ENCODE results near the gene PCK2. TPM values are rescaled to one million over a fixed set of nuclear protein-coding genes. Genes with fewer than 3 reads are reported as not detected.

Gene PCK2
- total and polyA plus RNA-seq, 2 of the 13 experiments (the other 11 are each of a cell fraction or from before 2014, with no cell fraction given): 129 to 272 TPM

GRCh38 chr14:24070285-24071143 is 23.6 kb upstream of the PCK2 start:
- DNase-seq (ENCODE audit: low spot score) (no peak), ATAC-seq (no peak), FAIRE-seq (no peak)
- Histone ChIP-seq H3K9me3 (ENCODE audit: low read length) (no peaks in the 10 kb centered on the region), H2AFZ (ENCODE audit: low read length) (no peak overlapping the region), H3K4me3 (replicated peaks in 1 of 3; ENCODE audit: insufficient read depth in 1 of 3, low read depth in 2 of 3, low read length in 3 of 3) (no peak overlapping the region), H3K79me2 (ENCODE audit: insufficient read depth, low read length) (no peaks in the 10 kb centered on the region), H3K4me1 (ENCODE audit: insufficient read depth, low read length) (peaks cover 49% of the 10 kb centered on the region), H3K27ac (ENCODE audit: extremely low read length, insufficient read depth, low read length) (no peak overlapping the region), H3K36me3 (replicated peaks in 1 of 2; ENCODE audit: control insufficient read depth in 1 of 2, insufficient read depth in 2 of 2, low read length in 2 of 2) (no peaks in the 10 kb centered on the region), H3K9ac (ENCODE audit: insufficient read depth, low read depth, low read length) (no peak overlapping the region), H3K4me2 (ENCODE audit: low read depth, low read length) (no peak overlapping the region), H4K20me1 (ENCODE audit: insufficient read depth, low read length) (no peaks in the 10 kb centered on the region), H3K27me3 (ENCODE audit: control insufficient read depth in 1 of 2, insufficient read depth in 2 of 2, low read length in 2 of 2) (peaks cover 16 to 59% of the 10 kb centered on the region in 2 experiments; a peak in 4 of 5 replicates)
- 54% methylated on average over 10 of the region's 10 CpGs for WGBS (ENCODE audit: low lambda C conversion rate)
- intact Hi-C loops (cut with micrococcal nuclease; ENCODE audit: unreplicated experiment): no loop called here
- peak; percentile 50 for TF ChIP-seq SP4 (CRISPR knock-in tag; IDR thresholded peaks at IDR 0.05)
- peak; percentile 37; the same call in 1 of the 2 replicates for TF ChIP-seq CREB1 (IDR thresholded peaks at IDR 0.05)
- TF ChIP-seq CREB1 (CRISPR knock-in tag; IDR thresholded peaks at IDR 0.05): no peak
- TF ChIP-seq IKZF1 (IDR thresholded peaks at IDR 0.05): no peak
- 0 out of 2 replicates have a peak, but pooled peaks have one; percentile 31 for TF ChIP-seq ZNF143 (CRISPR knock-in tag; IDR thresholded peaks at IDR 0.05)
- POLR2A ChIA-PET: interaction anchor here (0.8 to 8.3 kb wide), 6 partner anchors 8 to 44 kb away, joined by 3 to 68 read pairs (median 3); partner anchors contain the start of genes DCAF11, NRL and PCK2
- CTCF ChIA-PET (ENCODE audit: low intra/inter-chr PET ratio, low total read pairs): no interaction called here
- no TSS peak for BruUV-seq (replicated peaks)
- in situ Hi-C loops (cut with HindIII; ENCODE audit: extremely low pct_ligation_motif_present, low pct_unique_long_range_greater_than_20kb): no loop called here

DNA sequence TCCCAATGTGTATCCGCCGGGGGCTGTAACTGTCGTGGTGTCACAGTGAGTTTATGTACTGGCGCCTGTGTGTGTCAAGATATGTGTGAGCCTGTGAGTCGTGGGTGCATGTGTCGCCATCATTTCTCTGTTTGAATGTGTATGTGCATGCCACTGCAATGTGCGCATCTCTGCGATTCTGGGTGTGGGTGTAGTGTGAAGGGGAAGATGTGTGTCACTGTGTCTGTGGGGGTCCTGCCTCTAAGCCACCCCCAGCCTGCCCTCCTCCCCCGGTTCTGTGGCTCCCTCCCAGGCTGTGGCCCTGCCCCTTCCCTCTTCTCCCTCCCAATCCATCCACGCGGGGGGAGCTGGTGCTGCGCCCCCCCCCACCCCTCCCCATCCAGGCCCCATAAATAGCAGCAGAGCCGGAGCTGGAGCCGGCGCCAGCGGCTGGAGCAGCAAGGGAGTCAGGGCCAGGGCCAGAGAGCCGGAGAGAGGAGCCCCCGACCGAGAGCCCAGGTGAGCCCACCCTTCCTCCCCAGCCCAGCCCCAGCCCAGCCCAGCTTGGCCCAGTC is 22.9 kb upstream of the PCK2 start, which contains the start of gene CPNE6:
Gene CPNE6 (plus strand): TSS at position 419 of the 554 bp plus-strand sequence. CDS start 1,375 bp downstream, outside the sequence.
- POLR2A ChIA-PET: interaction anchor here (0.8 to 8.3 kb wide), 5 partner anchors 9 to 44 kb away, joined by 3 to 68 read pairs (median 3); partner anchors contain the start of genes DCAF11, NRL and PCK2
- Histone ChIP-seq H3K4me1 (ENCODE audit: insufficient read depth, low read length) (peaks cover 55% of the 10 kb centered on the region), H4K20me1 (ENCODE audit: insufficient read depth, low read length) (no peaks in the 10 kb centered on the region), H3K79me2 (ENCODE audit: insufficient read depth, low read length) (no peaks in the 10 kb centered on the region), H3K4me2 (ENCODE audit: low read depth, low read length) (no peak within 1 kb of the TSS), H2AFZ (ENCODE audit: low read length) (no peak within 1 kb of the TSS), H3K27ac (ENCODE audit: extremely low read length, insufficient read depth, low read length) (no peak within 1 kb of the TSS), H3K9ac (ENCODE audit: insufficient read depth, low read depth, low read length) (no peak within 1 kb of the TSS), H3K36me3 (replicated peaks in 1 of 2; ENCODE audit: control insufficient read depth in 1 of 2, insufficient read depth in 2 of 2, low read length in 2 of 2) (no peaks in the 10 kb centered on the region), H3K27me3 (ENCODE audit: control insufficient read depth in 1 of 2, insufficient read depth in 2 of 2, low read length in 2 of 2) (peaks cover 13 to 56% of the 10 kb centered on the region in 2 experiments; a peak in 4 of 5 replicates), H3K9me3 (ENCODE audit: low read length) (no peaks in the 10 kb centered on the region), H3K4me3 (replicated peaks in 1 of 3; ENCODE audit: insufficient read depth in 1 of 3, low read depth in 2 of 3, low read length in 3 of 3) (no peak within 1 kb of the TSS)
- 46% methylated on average over 19 of the region's 19 CpGs for WGBS (ENCODE audit: low lambda C conversion rate)
- in situ Hi-C loops (cut with HindIII; ENCODE audit: extremely low pct_ligation_motif_present, low pct_unique_long_range_greater_than_20kb) (no loop called here), intact Hi-C loops (cut with micrococcal nuclease; ENCODE audit: unreplicated experiment) (no loop called here)
- no TSS peak for BruUV-seq (replicated peaks)
- DNase-seq (ENCODE audit: low spot score) (no peak), ATAC-seq (no peak), FAIRE-seq (no peak)
- TF ChIP-seq, protein P1, sequence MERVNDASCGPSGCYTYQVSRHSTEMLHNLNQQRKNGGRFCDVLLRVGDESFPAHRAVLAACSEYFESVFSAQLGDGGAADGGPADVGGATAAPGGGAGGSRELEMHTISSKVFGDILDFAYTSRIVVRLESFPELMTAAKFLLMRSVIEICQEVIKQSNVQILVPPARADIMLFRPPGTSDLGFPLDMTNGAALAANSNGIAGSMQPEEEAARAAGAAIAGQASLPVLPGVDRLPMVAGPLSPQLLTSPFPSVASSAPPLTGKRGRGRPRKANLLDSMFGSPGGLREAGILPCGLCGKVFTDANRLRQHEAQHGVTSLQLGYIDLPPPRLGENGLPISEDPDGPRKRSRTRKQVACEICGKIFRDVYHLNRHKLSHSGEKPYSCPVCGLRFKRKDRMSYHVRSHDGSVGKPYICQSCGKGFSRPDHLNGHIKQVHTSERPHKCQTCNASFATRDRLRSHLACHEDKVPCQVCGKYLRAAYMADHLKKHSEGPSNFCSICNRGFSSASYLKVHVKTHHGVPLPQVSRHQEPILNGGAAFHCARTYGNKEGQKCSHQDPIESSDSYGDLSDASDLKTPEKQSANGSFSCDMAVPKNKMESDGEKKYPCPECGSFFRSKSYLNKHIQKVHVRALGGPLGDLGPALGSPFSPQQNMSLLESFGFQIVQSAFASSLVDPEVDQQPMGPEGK (CRISPR knock-in tag; IDR thresholded peaks at IDR 0.05): peak; percentile 33
- no peak for TF ChIP-seq TCF12 (IDR thresholded peaks at IDR 0.05)
- TF ChIP-seq TCF12 (CRISPR knock-in tag; IDR thresholded peaks at IDR 0.05): no peak
- CTCF ChIA-PET (ENCODE audit: low intra/inter-chr PET ratio, low total read pairs): no interaction called here
